Mesenchymal stem cell (in vitro differentiated cells and primary cell): ENCODE measurements around the gene CXXC1.

Source experiments
- DNase-seq: peaks from one replicate; pipeline ENCODE4 v3.0.0-alpha.2; 2013
- H2AFZ ChIP-seq: one replicate; pipeline ENCODE4 v1.6.1; 2013; ENCODE audit warnings: low read depth, mild to moderate bottlenecking, control low read depth, inconsistent platforms, low read length, moderate library complexity
- H2AK5ac ChIP-seq: 2 replicates; pipeline ENCODE4 v1.6.1; 2013; ENCODE audit warnings: low read length, moderate library complexity, mild to moderate bottlenecking, inconsistent platforms; ENCODE audit not compliant: severe bottlenecking
- H2BK120ac ChIP-seq: one replicate; pipeline ENCODE4 v1.6.1; 2013; ENCODE audit warnings: low read depth, mild to moderate bottlenecking, inconsistent platforms, low read length, moderate library complexity
- H2BK12ac ChIP-seq, 2 experiments: one replicate each; pipeline ENCODE4 v1.6.1; 2013; ENCODE audit warnings: inconsistent platforms in 2 of 2, low read length in 2 of 2, mild to moderate bottlenecking in 2 of 2, moderate library complexity in 2 of 2, control low read depth in 1 of 2
- H2BK15ac ChIP-seq: one replicate; pipeline ENCODE4 v1.6.1; 2013; ENCODE audit warnings: mild to moderate bottlenecking, low read depth, inconsistent platforms; ENCODE audit not compliant: poor library complexity, severe bottlenecking
- H2BK5ac ChIP-seq: 2 replicates; pipeline ENCODE4 v1.6.1; 2013; ENCODE audit warnings: low read depth, mild to moderate bottlenecking, low read length, control low read depth, inconsistent platforms; ENCODE audit not compliant: poor library complexity, severe bottlenecking
- H3K14ac ChIP-seq, 2 experiments: one replicate each; pipeline ENCODE4 v1.6.1; 2013; ENCODE audit warnings: inconsistent platforms in 2 of 2, low read length in 2 of 2, control low read depth in 1 of 2, mild to moderate bottlenecking in 1 of 2, moderate library complexity in 1 of 2
- H3K18ac ChIP-seq, 2 experiments: one replicate each; pipeline ENCODE4 v1.6.1; 2013; ENCODE audit warnings: inconsistent platforms in 2 of 2, low read length in 2 of 2, control low read depth in 1 of 2, low read depth in 1 of 2, mild to moderate bottlenecking in 1 of 2
- H3K23ac ChIP-seq, 2 experiments: one replicate each; pipeline ENCODE4 v1.6.1; 2013; ENCODE audit warnings: inconsistent platforms in 2 of 2, low read length in 2 of 2, mild to moderate bottlenecking in 2 of 2, moderate library complexity in 2 of 2, control low read depth in 1 of 2
- H3K27ac ChIP-seq: 2 replicates; pipeline ENCODE4 v1.5.1; 2013; ENCODE audit warnings: mild to moderate bottlenecking, moderate library complexity, low read length, control low read depth, inconsistent platforms; ENCODE audit not compliant: poor library complexity, severe bottlenecking
- H3K27me3 ChIP-seq, 2 experiments: 2 replicates each; pipeline versions ENCODE4 v1.6.1 to v1.7.0; 2013; ENCODE audit warnings: low read length in 2 of 2, mild to moderate bottlenecking in 2 of 2, moderate library complexity in 2 of 2, control low read depth in 1 of 2, inconsistent platforms in 1 of 2; ENCODE audit not compliant: control insufficient read depth in 1 of 2, insufficient read depth in 1 of 2
- H3K36me3 ChIP-seq, 2 experiments: 2 replicates each; pipeline versions ENCODE4 v1.6.1 to v1.7.0; 2013; ENCODE audit warnings: low read length in 2 of 2, control low read depth in 1 of 2, inconsistent platforms in 1 of 2, low read depth in 1 of 2, mild to moderate bottlenecking in 1 of 2; ENCODE audit not compliant: insufficient read depth in 2 of 2, control insufficient read depth in 1 of 2
- H3K4ac ChIP-seq, 2 experiments: one replicate each; pipeline ENCODE4 v1.6.1; 2013; ENCODE audit warnings: inconsistent platforms in 2 of 2, low read length in 2 of 2, mild to moderate bottlenecking in 2 of 2, moderate library complexity in 2 of 2, control low read depth in 1 of 2, low read depth in 1 of 2
- H3K4me1 ChIP-seq: 2 replicates; pipeline ENCODE4 v1.6.1; 2013; ENCODE audit warnings: low read depth, low read length, control low read depth; ENCODE audit not compliant: control insufficient read depth, insufficient read depth
- H3K4me2 ChIP-seq: 2 replicates; pipeline ENCODE4 v1.6.1; 2013; ENCODE audit warnings: low read length, mild to moderate bottlenecking, inconsistent platforms; ENCODE audit not compliant: poor library complexity, severe bottlenecking
- H3K4me3 ChIP-seq, 2 experiments: 2 replicates each; pipeline versions ENCODE4 v1.5.1 to v1.7.0; 2013; ENCODE audit warnings: low read length in 2 of 2, mild to moderate bottlenecking in 2 of 2, control low read depth in 1 of 2, low read depth in 1 of 2; ENCODE audit not compliant: insufficient read depth in 1 of 2
- H3K79me1 ChIP-seq: replicated peaks from 2 replicates; pipeline ENCODE4 v1.6.1; 2013; ENCODE audit warnings: mild to moderate bottlenecking, control low read depth, low read length, inconsistent platforms; ENCODE audit not compliant: poor library complexity, severe bottlenecking
- H3K9ac ChIP-seq: 2 replicates; pipeline ENCODE4 v1.7.0; 2013; ENCODE audit warnings: mild to moderate bottlenecking, low read length, moderate library complexity
- H3K9me3 ChIP-seq: 2 replicates; pipeline ENCODE4 v1.7.0; 2013; ENCODE audit warnings: mild to moderate bottlenecking, low read length; ENCODE audit not compliant: control insufficient read depth
- H4K8ac ChIP-seq: one replicate; pipeline ENCODE4 v1.6.1; 2013; ENCODE audit warnings: inconsistent platforms, mild to moderate bottlenecking, low read length, moderate library complexity
- H4K91ac ChIP-seq: one replicate; pipeline ENCODE4 v1.6.1; 2013; ENCODE audit warnings: mild to moderate bottlenecking, low read length, inconsistent platforms
- WGBS: methylation state at CpG from one replicate; pipeline ENCODE4 v1.1.7; 2013; ENCODE audit warnings: mixed read lengths; 5-methylcytosine and 5-hydroxymethylcytosine counted together

Gene CXXC1

DNA sequence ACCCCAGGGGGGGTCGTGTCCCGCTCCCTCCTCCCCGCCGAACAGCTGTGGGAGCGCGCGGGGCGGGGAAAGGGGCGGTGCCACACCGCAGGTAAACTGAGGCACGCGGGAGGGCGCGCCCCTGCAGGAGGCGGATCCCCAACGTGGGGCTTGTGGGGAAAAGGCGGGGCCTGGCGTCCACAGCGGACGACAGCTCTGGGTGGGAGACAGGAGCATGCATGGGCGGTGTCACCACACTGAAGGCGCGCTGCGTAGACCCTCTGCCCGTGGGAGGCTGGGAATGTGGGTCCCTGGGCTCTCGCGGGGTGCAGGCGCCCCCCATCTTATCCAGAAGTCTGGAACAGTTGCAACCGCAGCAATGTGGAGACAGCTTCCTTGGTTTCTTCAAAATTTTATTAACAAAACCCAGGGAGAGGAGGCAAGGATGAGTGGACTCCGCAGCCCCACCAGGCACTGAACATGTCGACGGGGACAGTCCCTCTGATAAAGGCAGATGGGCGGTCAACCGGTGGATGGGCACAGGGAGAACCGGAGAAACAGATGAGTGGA lies 5.4 kb downstream of the CXXC1 start:
- Histone ChIP-seq H3K18ac (peak overlapping the region; percentile 96 to 98), H4K91ac (peak overlapping the region; percentile 98), H2BK15ac (peak overlapping the region; percentile 86), H3K4ac (peak overlapping the region; percentile 90 to 96), H3K9me3 (no peaks in the 10 kb centered on the region), H3K27me3 (no peaks in the 10 kb centered on the region), H2BK12ac (peak overlapping the region; percentile 7 to 40), H3K27ac (peak overlapping the region; percentile 74), H2AFZ (peak overlapping the region; percentile 94), H3K4me1 (peaks cover 28% of the 10 kb centered on the region), H3K4me3 (peak overlapping the region; percentile 82 to 97), H3K79me1 (peaks cover 35% of the 10 kb centered on the region), H3K23ac (peak overlapping the region in 1 of 2 experiments; percentile 47), H3K4me2 (peak overlapping the region; percentile 95), H2BK120ac (no peak overlapping the region), H3K14ac (peak overlapping the region in 1 of 2 experiments; percentile 93), H2AK5ac (peak overlapping the region; percentile 96), H3K9ac (peak overlapping the region; percentile 96), H3K36me3 (peaks cover 46 to 55% of the 10 kb centered on the region in 2 experiments), H2BK5ac (no peak overlapping the region), H4K8ac (peak overlapping the region; percentile 100)
- no peak for DNase-seq
- WGBS = 39% methylated on average over 35 of the region's 35 CpGs

DNA sequence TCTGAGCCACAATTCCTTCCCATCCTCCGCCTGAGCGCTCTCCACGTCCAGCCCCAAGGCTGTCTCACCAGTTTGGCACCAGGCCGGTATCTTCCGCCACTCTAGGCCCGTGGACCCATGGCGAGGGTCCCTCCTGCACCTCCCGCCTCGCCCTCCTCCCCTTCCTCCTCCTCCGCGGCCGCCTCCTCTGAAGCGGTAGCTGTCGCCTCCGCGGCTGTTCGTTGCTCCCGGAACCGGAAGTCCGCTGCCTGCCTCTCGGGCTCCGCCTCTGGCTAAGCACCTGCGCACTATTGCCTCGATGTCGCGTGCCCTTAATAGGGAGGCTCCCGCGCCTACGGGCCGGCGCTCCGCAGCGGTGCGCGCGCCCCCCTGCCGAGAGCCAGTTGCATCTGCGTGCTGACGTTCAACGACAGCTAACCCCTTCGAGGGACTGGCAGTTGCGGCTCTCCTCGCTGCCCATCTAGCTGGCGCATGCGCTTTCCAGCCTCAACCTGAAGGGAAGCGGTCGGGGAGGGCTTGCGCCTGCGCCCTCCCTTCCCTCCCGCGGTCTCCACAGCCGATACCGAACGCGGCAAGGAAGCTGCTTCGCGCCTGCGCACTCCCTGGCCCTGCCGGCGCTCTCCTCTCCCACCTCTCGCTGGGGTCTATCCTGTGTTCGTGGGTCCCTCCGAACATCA lies 6.1 kb downstream of the CXXC1 start, which contains the start of gene MBD1:
Gene MBD1, minus strand, starts transcription at position 229 of the 677 bp plus-strand sequence. CDS start 1,531 bp downstream, outside the sequence.
- peak within 1 kb of the TSS; percentile 90 to 96 for H3K4ac ChIP-seq
- H2BK15ac ChIP-seq = peak within 1 kb of the TSS; percentile 86
- H4K91ac ChIP-seq = peak within 1 kb of the TSS; percentile 98
- H2AFZ ChIP-seq = peak within 1 kb of the TSS; percentile 94
- peak within 1 kb of the TSS; percentile 96 for H3K9ac ChIP-seq
- peak within 1 kb of the TSS; percentile 85 for H3K27ac ChIP-seq
- H3K9me3 ChIP-seq = no peaks in the 10 kb centered on the region
- peaks cover 22% of the 10 kb centered on the region for H3K4me1 ChIP-seq
- H3K36me3 ChIP-seq = peaks cover 52 to 62% of the 10 kb centered on the region in 2 experiments
- no peak within 1 kb of the TSS for H2BK120ac ChIP-seq
- H2AK5ac ChIP-seq = peak within 1 kb of the TSS; percentile 96
- DNase-seq = peak; percentile 99
- peak within 1 kb of the TSS in 1 of 2 experiments; percentile 99 for H3K14ac ChIP-seq
- H4K8ac ChIP-seq = peak within 1 kb of the TSS; percentile 100
- WGBS = under 1% methylated on average over 63 of the region's 63 CpGs
- peak within 1 kb of the TSS; percentile 96 to 99 for H3K18ac ChIP-seq
- H3K23ac ChIP-seq = peak within 1 kb of the TSS; percentile 60 to 66
- H3K27me3 ChIP-seq = no peaks in the 10 kb centered on the region
- H3K79me1 ChIP-seq = peaks cover 36% of the 10 kb centered on the region
- H2BK12ac ChIP-seq = peak within 1 kb of the TSS; percentile 7 to 40
- no peak within 1 kb of the TSS for H2BK5ac ChIP-seq
- peak within 1 kb of the TSS; percentile 82 to 97 for H3K4me3 ChIP-seq
- H3K4me2 ChIP-seq = peak within 1 kb of the TSS; percentile 95

DNA sequence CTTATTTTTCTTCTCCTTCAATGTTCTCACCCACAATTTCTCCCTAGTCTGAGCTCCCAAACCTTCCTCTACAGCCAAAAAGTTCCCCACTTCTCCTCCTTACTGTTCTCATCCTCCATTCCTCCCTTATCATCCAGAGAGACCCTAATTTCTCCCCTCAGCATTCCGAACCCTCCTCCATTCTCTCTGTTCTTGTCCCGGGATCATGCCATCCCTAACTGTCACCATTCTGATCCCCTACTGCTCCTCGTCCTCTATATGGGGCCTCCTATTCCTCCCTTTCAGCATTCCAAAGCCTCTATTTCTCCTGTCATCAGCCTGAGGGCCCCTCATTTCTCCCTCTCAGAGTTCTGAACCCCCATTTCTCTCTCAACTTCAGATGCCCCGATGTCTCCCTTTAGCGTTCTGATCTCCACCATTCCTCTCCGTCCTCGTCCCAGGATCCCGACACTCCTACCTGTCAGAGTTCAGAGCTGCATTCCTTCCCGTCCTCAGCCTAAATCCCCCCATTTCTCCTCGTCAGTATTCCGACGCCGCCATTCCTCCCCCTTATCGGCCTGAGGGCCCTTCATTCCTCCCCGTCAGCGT lies 6.7 kb downstream of the CXXC1 start:
- H2AFZ ChIP-seq = peak overlapping the region; percentile 77
- H3K4me3 ChIP-seq = peak overlapping the region; percentile 82 to 97
- H3K27me3 ChIP-seq = no peaks in the 10 kb centered on the region
- peak overlapping the region; percentile 85 for H3K27ac ChIP-seq
- H3K9ac ChIP-seq = peak overlapping the region; percentile 96
- H3K79me1 ChIP-seq = peaks cover 35% of the 10 kb centered on the region
- no peak overlapping the region for H2BK15ac ChIP-seq
- H3K4ac ChIP-seq = peak overlapping the region in 1 of 2 experiments; percentile 86
- peak overlapping the region; percentile 60 to 99 for H3K18ac ChIP-seq
- peak overlapping the region; percentile 60 to 66 for H3K23ac ChIP-seq
- H2AK5ac ChIP-seq = no peak overlapping the region
- no peak overlapping the region for H2BK120ac ChIP-seq
- peak overlapping the region; percentile 82 for H3K4me2 ChIP-seq
- peaks cover 54 to 68% of the 10 kb centered on the region in 2 experiments for H3K36me3 ChIP-seq
- H3K4me1 ChIP-seq = peaks cover 16% of the 10 kb centered on the region
- H4K91ac ChIP-seq = peak overlapping the region; percentile 22
- H2BK12ac ChIP-seq = peak overlapping the region in 1 of 2 experiments; percentile 30
- H2BK5ac ChIP-seq = no peak overlapping the region
- peak overlapping the region; percentile 73 for H4K8ac ChIP-seq
- DNase-seq = no peak
- 2% methylated on average over 16 of the region's 16 CpGs for WGBS
- H3K9me3 ChIP-seq = no peaks in the 10 kb centered on the region
- H3K14ac ChIP-seq = peak overlapping the region in 1 of 2 experiments; percentile 99

DNA sequence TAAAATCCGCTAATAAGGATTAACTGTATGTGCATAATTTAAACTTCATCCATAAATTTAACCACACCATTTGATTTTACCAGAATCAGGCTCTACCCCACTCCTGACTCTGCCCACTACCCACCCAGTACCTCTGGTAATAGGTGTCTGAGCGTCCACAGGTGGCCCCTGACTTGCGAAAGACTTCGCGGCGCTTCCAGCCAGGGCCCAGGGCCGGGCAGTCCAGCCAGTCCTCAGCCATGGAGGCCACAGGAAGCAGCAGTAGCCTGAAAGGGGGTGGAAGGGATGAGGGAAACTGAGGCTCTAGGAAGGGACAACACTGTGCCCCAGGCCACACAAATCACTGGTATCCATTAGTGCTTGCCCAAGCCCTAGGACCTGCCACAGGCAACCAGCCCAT lies 7.7 kb downstream of the CXXC1 start:
- H3K36me3 ChIP-seq = peaks cover 54 to 71% of the 10 kb centered on the region in 2 experiments
- DNase-seq = no peak
- no peak overlapping the region for H3K4ac ChIP-seq
- no peaks in the 10 kb centered on the region for H3K9me3 ChIP-seq
- no peak overlapping the region for H2BK12ac ChIP-seq
- no peak overlapping the region for H3K27ac ChIP-seq
- H2AFZ ChIP-seq = no peak overlapping the region
- no peak overlapping the region for H4K91ac ChIP-seq
- WGBS = 98% methylated on average over 6 of the region's 7 CpGs
- H3K23ac ChIP-seq = no peak overlapping the region
- H3K4me1 ChIP-seq = peaks cover 14% of the 10 kb centered on the region
- H3K18ac ChIP-seq = no peak overlapping the region
- H3K4me2 ChIP-seq = peak overlapping the region; percentile 6
- peak overlapping the region in 1 of 2 experiments; percentile 97 for H3K4me3 ChIP-seq
- H4K8ac ChIP-seq = no peak overlapping the region
- H2AK5ac ChIP-seq = no peak overlapping the region
- H2BK120ac ChIP-seq = no peak overlapping the region
- peak overlapping the region; percentile 96 for H3K9ac ChIP-seq
- H3K14ac ChIP-seq = no peak overlapping the region
- no peaks in the 10 kb centered on the region for H3K27me3 ChIP-seq
- H2BK15ac ChIP-seq = no peak overlapping the region
- H2BK5ac ChIP-seq = no peak overlapping the region
- H3K79me1 ChIP-seq = peaks cover 36% of the 10 kb centered on the region
